Stimulated activated naive B cell treated with anti-CD40 and anti-IgM and Interleukin-4, amounts not matched to agents 10 μg/mL and 1 μg/mL and 100 μg/mL, for 72 hours (primary cell): ENCODE data around the gene MND1.
A peak's percentile ranks its signal among the peaks of the same experiment; 100 is the strongest.

Source experiments
- ATAC-seq, 2 donors: fragments of 150-1000 bp; cut with Tn5 transposase; replicated peaks; 2 replicates each; pipeline ENCODE4 v1.10.0; 2021; ENCODE audit warnings: moderate library complexity in 1 of 2
- DNase-seq: peaks from one replicate; pipeline ENCODE4 v3.0.0; 2021
- H3K27ac Mint-ChIP-seq: one replicate; pipeline ENCODE4 v1.8.0; 2022; ENCODE audit warnings: mild to moderate bottlenecking, mixed read lengths
- H3K27me3 Mint-ChIP-seq, 2 donors: one replicate each; pipeline ENCODE4 v1.8.0; 2022; ENCODE audit warnings: mixed read lengths in 2 of 2
- H3K36me3 Mint-ChIP-seq, 2 donors: one replicate each; pipeline ENCODE4 v1.8.0; 2022; ENCODE audit warnings: mixed read lengths in 2 of 2, mild to moderate bottlenecking in 1 of 2
- H3K4me1 Mint-ChIP-seq, 2 donors: one replicate each; pipeline ENCODE4 v1.8.0; 2022; ENCODE audit warnings: mixed read lengths in 2 of 2, mild to moderate bottlenecking in 1 of 2
- H3K4me3 Mint-ChIP-seq, 2 donors: one replicate each; pipeline ENCODE4 v1.8.0; 2022; ENCODE audit warnings: mild to moderate bottlenecking in 2 of 2, mixed read lengths in 2 of 2, moderate library complexity in 1 of 2
- H3K9me3 Mint-ChIP-seq, 2 donors: one replicate each; pipeline ENCODE4 v1.8.0; 2022; ENCODE audit warnings: mixed read lengths in 2 of 2, mild to moderate bottlenecking in 1 of 2

The MND1 gene

GRCh38 chr4:153344131-153345011 lies at the start of gene MND1:
TSS of gene MND1 (plus strand) at chr4:153344688. CDS start at chr4:153344738, 50 bp downstream.
- H3K9me3 Mint-ChIP-seq, result no peaks in the 10 kb centered on the region
- H3K27ac Mint-ChIP-seq, result peak within 1 kb of the TSS; percentile 60
- no peaks in the 10 kb centered on the region for H3K27me3 Mint-ChIP-seq
- H3K36me3 Mint-ChIP-seq, result no peaks in the 10 kb centered on the region
- DNase-seq, result peak; percentile 82
- H3K4me3 Mint-ChIP-seq, result peak within 1 kb of the TSS; percentile 88 to 90
- H3K4me1 Mint-ChIP-seq, result peaks cover 18 to 36% of the 10 kb centered on the region in 2 donors
- peak; percentile 88 to 91 for ATAC-seq

- no peaks in the 10 kb centered on the region for H3K4me1 Mint-ChIP-seq
- ATAC-seq, result no peak
- no peak overlapping the region for H3K27ac Mint-ChIP-seq
- peaks cover 7 to 22% of the 10 kb centered on the region in 2 donors for H3K36me3 Mint-ChIP-seq
- DNase-seq, result no peak
- H3K27me3 Mint-ChIP-seq, result no peaks in the 10 kb centered on the region
- H3K9me3 Mint-ChIP-seq, result peaks cover 6 to 9% of the 10 kb centered on the region in 2 donors
- H3K4me3 Mint-ChIP-seq, result no peak overlapping the region
These were observed 49.2 kb upstream of the MND1 start for GRCh38 chr4:153295131-153295755.

GRCh38 chr4:153296040-153296823 lies 48.3 kb upstream of the MND1 start:
- Mint-ChIP-seq H3K36me3 (peaks cover 11 to 27% of the 10 kb centered on the region in 2 donors), H3K4me3 (no peak overlapping the region), H3K4me1 (no peaks in the 10 kb centered on the region), H3K27ac (no peak overlapping the region), H3K27me3 (no peaks in the 10 kb centered on the region), H3K9me3 (peaks cover 9% of the 10 kb centered on the region in 2 donors)
- DNase-seq, result no peak
- no peak for ATAC-seq

- Mint-ChIP-seq H3K4me1 (no peaks in the 10 kb centered on the region), H3K27ac (no peak overlapping the region), H3K4me3 (no peak overlapping the region), H3K27me3 (no peaks in the 10 kb centered on the region), H3K9me3 (peaks cover 9 to 12% of the 10 kb centered on the region in 2 donors), H3K36me3 (peaks cover 18 to 35% of the 10 kb centered on the region in 2 donors)
- ATAC-seq, result no peak
- no peak for DNase-seq
These were observed 47.4 kb upstream of the MND1 start for GRCh38 chr4:153297116-153297515.

GRCh38 chr4:153310793-153311192 lies 33.7 kb upstream of the MND1 start:
- H3K4me1 Mint-ChIP-seq, result no peaks in the 10 kb centered on the region
- H3K27ac Mint-ChIP-seq, result no peak overlapping the region
- H3K27me3 Mint-ChIP-seq, result no peaks in the 10 kb centered on the region
- peaks cover 3 to 7% of the 10 kb centered on the region in 2 donors for H3K36me3 Mint-ChIP-seq
- no peaks in the 10 kb centered on the region for H3K9me3 Mint-ChIP-seq
- no peak for ATAC-seq
- H3K4me3 Mint-ChIP-seq, result no peak overlapping the region
- no peak for DNase-seq

- Mint-ChIP-seq H3K4me1 (no peaks in the 10 kb centered on the region), H3K27ac (no peak overlapping the region), H3K27me3 (no peaks in the 10 kb centered on the region), H3K4me3 (no peak overlapping the region), H3K9me3 (no peaks in the 10 kb centered on the region), H3K36me3 (peaks cover 3% of the 10 kb centered on the region in 2 donors)
- ATAC-seq, result no peak
- DNase-seq, result no peak
These were observed 29.6 kb upstream of the MND1 start for GRCh38 chr4:153314915-153315314.

- H3K36me3 Mint-ChIP-seq, result no peaks in the 10 kb centered on the region
- H3K27ac Mint-ChIP-seq, result no peak overlapping the region
- ATAC-seq (peak; percentile 76 to 85), DNase-seq (no peak)
- H3K4me3 Mint-ChIP-seq, result no peak overlapping the region
- no peaks in the 10 kb centered on the region for H3K27me3 Mint-ChIP-seq
- no peaks in the 10 kb centered on the region for H3K4me1 Mint-ChIP-seq
- no peaks in the 10 kb centered on the region for H3K9me3 Mint-ChIP-seq
These were observed 25.7 kb upstream of the MND1 start for GRCh38 chr4:153318696-153319320.

GRCh38 chr4:153322791-153323190 lies 21.7 kb upstream of the MND1 start:
- Mint-ChIP-seq H3K4me3 (no peak overlapping the region), H3K9me3 (no peaks in the 10 kb centered on the region), H3K36me3 (no peaks in the 10 kb centered on the region), H3K4me1 (no peaks in the 10 kb centered on the region), H3K27me3 (no peaks in the 10 kb centered on the region), H3K27ac (no peak overlapping the region)
- no peak for DNase-seq
- ATAC-seq, result no peak

GRCh38 chr4:153324046-153324445 lies 20.4 kb upstream of the MND1 start:
- Mint-ChIP-seq H3K4me1 (no peaks in the 10 kb centered on the region), H3K9me3 (no peaks in the 10 kb centered on the region), H3K27ac (no peak overlapping the region), H3K27me3 (no peaks in the 10 kb centered on the region), H3K36me3 (no peaks in the 10 kb centered on the region), H3K4me3 (no peak overlapping the region)
- DNase-seq (no peak), ATAC-seq (no peak)

GRCh38 chr4:153325558-153325957 lies 18.9 kb upstream of the MND1 start:
- Mint-ChIP-seq H3K27ac (no peak overlapping the region), H3K9me3 (no peaks in the 10 kb centered on the region), H3K27me3 (no peaks in the 10 kb centered on the region), H3K36me3 (no peaks in the 10 kb centered on the region), H3K4me3 (no peak overlapping the region), H3K4me1 (no peaks in the 10 kb centered on the region)
- ATAC-seq (no peak), DNase-seq (no peak)

- Mint-ChIP-seq H3K4me1 (no peaks in the 10 kb centered on the region), H3K27ac (no peak overlapping the region)
These were observed 18.0 kb upstream of the MND1 start for GRCh38 chr4:153326513-153326912.

GRCh38 chr4:153327247-153327646 lies 17.2 kb upstream of the MND1 start:
- Mint-ChIP-seq H3K9me3 (no peaks in the 10 kb centered on the region), H3K4me1 (no peaks in the 10 kb centered on the region), H3K27ac (no peak overlapping the region), H3K4me3 (no peak overlapping the region), H3K36me3 (no peaks in the 10 kb centered on the region), H3K27me3 (no peaks in the 10 kb centered on the region)
- ATAC-seq (peak; percentile 20 to 45), DNase-seq (no peak)

More at GRCh38 chr4:153326513-153326912, 18.0 kb upstream of the MND1 start:
- no peaks in the 10 kb centered on the region for H3K27me3 Mint-ChIP-seq
- H3K4me3 Mint-ChIP-seq, result no peak overlapping the region
- H3K9me3 Mint-ChIP-seq, result no peaks in the 10 kb centered on the region
- H3K36me3 Mint-ChIP-seq, result no peaks in the 10 kb centered on the region
- no peak for DNase-seq
- no peak for ATAC-seq

GRCh38 chr4:153332936-153333335 lies 11.6 kb upstream of the MND1 start:
- Mint-ChIP-seq H3K27ac (no peak overlapping the region), H3K4me3 (no peak overlapping the region), H3K4me1 (no peaks in the 10 kb centered on the region), H3K36me3 (no peaks in the 10 kb centered on the region), H3K27me3 (no peaks in the 10 kb centered on the region), H3K9me3 (no peaks in the 10 kb centered on the region)
- no peak for ATAC-seq
- no peak for DNase-seq

GRCh38 chr4:153333874-153334273 lies 10.6 kb upstream of the MND1 start:
- Mint-ChIP-seq H3K27ac (no peak overlapping the region), H3K4me1 (no peaks in the 10 kb centered on the region), H3K9me3 (no peaks in the 10 kb centered on the region), H3K4me3 (no peak overlapping the region), H3K36me3 (no peaks in the 10 kb centered on the region), H3K27me3 (no peaks in the 10 kb centered on the region)
- no peak for ATAC-seq
- DNase-seq, result no peak
